Fibroblast of gingiva (primary cell): ENCODE results near the gene LCE1D.
A peak's percentile ranks its signal among the peaks of the same experiment; 100 is the strongest.

Experiments
- DNase-seq: peaks from one replicate; pipeline ENCODE4 v3.0.0-alpha.2; 2011; ENCODE audit warnings: low read depth

LCE1D gene

GRCh38 chr1:152796421-152796820, at the start of gene LCE1D:
LCE1D (plus strand) TSS chr1:152796721; CDS start chr1:152797795, 1,074 bp downstream.
- no peak for DNase-seq

GRCh38 chr1:152747831-152748230, 48.7 kb upstream of the LCE1D start:
- DNase-seq: no peak

- DNase-seq: peak; percentile 56
Observed at GRCh38 chr1:152752225-152752624, 44.3 kb upstream of the LCE1D start.

GRCh38 chr1:152753586-152753985, 42.9 kb upstream of the LCE1D start:
- no peak for DNase-seq

- DNase-seq: no peak
Observed at GRCh38 chr1:152756872-152757271, 39.6 kb upstream of the LCE1D start.

- no peak for DNase-seq
Observed at GRCh38 chr1:152757747-152758146, 38.8 kb upstream of the LCE1D start, which contains the start of gene KPRP. KPRP (plus strand) TSS chr1:152758025; CDS start chr1:152759589, 1,564 bp downstream.

GRCh38 chr1:152758636-152759035, 37.9 kb upstream of the LCE1D start:
- DNase-seq: no peak

- DNase-seq: no peak
Observed at GRCh38 chr1:152759453-152760173, 36.9 kb upstream of the LCE1D start.

- DNase-seq: no peak
Observed at GRCh38 chr1:152760551-152761190, 35.9 kb upstream of the LCE1D start.

GRCh38 chr1:152761609-152762213, 34.8 kb upstream of the LCE1D start:
- DNase-seq: no peak

GRCh38 chr1:152768847-152769533, 27.5 kb upstream of the LCE1D start:
- DNase-seq: peak; percentile 68

GRCh38 chr1:152770411-152770810, 26.1 kb upstream of the LCE1D start:
- no peak for DNase-seq

- DNase-seq: no peak
Observed at GRCh38 chr1:152774875-152775274, 21.6 kb upstream of the LCE1D start, which contains the start of gene LCE1F. LCE1F (plus strand) TSS chr1:152775140; CDS start chr1:152776372, 1,232 bp downstream.

- DNase-seq: no peak
Observed at GRCh38 chr1:152776361-152776760, 20.2 kb upstream of the LCE1D start.

- DNase-seq: no peak
Observed at GRCh38 chr1:152777510-152778137, 18.9 kb upstream of the LCE1D start.

- no peak for DNase-seq
Observed at GRCh38 chr1:152783095-152783494, 13.4 kb upstream of the LCE1D start.

GRCh38 chr1:152786077-152786476, 10.4 kb upstream of the LCE1D start, which contains the start of gene LCE1E:
LCE1E (plus strand) TSS chr1:152786257; CDS start chr1:152787300, 1,043 bp downstream.
- DNase-seq: no peak

GRCh38 chr1:152795686-152796085, 835 bp upstream of the LCE1D start:
- no peak for DNase-seq

GRCh38 chr1:152801333-152801732, 4.8 kb downstream of the LCE1D start:
- DNase-seq: no peak

GRCh38 chr1:152806576-152806975, 10.1 kb downstream of the LCE1D start, which contains the start of gene LCE1C:
LCE1C (minus strand) TSS chr1:152806651; CDS start chr1:152805478, 1,173 bp downstream.
- DNase-seq: no peak

GRCh38 chr1:152811050-152811449, 14.5 kb downstream of the LCE1D start:
- DNase-seq: no peak

- DNase-seq: no peak
Observed at GRCh38 chr1:152811671-152812070, 15.2 kb downstream of the LCE1D start, which contains the start of gene LCE1B. LCE1B (plus strand) TSS chr1:152811971; CDS start chr1:152812447, 476 bp downstream.
